ENCODE measurements around the gene MCUB.

DNA sequence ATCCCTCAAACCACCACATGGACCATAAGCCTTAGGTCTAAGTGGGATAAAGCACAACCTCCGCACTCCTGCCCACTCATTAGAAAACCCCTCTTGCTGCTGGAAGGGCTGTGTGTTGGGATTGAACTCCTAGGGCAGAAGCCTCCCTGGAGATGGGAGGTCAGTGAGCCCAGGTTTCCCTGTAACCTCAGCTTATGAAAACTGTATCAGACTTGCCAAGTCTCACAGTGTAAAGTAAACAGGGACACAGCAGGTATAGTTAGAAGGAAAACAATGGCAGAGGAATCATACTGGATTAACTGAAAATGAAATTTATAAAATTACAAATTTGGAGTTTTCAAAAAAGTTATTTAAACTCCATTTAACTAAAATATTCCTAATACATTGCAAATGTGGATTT lies 113.3 kb downstream of the MCUB start:
- TF ChIP-seq POLR2AphosphoS5 (IDR thresholded peaks at IDR 0.05) (no peak), POLR2A (IDR thresholded peaks at IDR 0.05) (no peak)
- TF ChIP-seq, protein P1, sequence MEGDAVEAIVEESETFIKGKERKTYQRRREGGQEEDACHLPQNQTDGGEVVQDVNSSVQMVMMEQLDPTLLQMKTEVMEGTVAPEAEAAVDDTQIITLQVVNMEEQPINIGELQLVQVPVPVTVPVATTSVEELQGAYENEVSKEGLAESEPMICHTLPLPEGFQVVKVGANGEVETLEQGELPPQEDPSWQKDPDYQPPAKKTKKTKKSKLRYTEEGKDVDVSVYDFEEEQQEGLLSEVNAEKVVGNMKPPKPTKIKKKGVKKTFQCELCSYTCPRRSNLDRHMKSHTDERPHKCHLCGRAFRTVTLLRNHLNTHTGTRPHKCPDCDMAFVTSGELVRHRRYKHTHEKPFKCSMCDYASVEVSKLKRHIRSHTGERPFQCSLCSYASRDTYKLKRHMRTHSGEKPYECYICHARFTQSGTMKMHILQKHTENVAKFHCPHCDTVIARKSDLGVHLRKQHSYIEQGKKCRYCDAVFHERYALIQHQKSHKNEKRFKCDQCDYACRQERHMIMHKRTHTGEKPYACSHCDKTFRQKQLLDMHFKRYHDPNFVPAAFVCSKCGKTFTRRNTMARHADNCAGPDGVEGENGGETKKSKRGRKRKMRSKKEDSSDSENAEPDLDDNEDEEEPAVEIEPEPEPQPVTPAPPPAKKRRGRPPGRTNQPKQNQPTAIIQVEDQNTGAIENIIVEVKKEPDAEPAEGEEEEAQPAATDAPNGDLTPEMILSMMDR (IDR thresholded peaks at IDR 0.05) = no peak

Data from prostate gland (tissue), 2 donors.